NCI-H1930 (cell line): ENCODE data around the gene LTBR.
"Not testable (repeated sequence)": the region's sequence is repeated elsewhere in the genome, so short reads cannot be mapped to it uniquely, and the experiment has no call there.

Experiments used
- DNase-seq, 2 experiments: peaks; one replicate each; lab custom pipeline; 2025; lab: John Stamatoyannopoulos, UW

LTBR gene

DNA sequence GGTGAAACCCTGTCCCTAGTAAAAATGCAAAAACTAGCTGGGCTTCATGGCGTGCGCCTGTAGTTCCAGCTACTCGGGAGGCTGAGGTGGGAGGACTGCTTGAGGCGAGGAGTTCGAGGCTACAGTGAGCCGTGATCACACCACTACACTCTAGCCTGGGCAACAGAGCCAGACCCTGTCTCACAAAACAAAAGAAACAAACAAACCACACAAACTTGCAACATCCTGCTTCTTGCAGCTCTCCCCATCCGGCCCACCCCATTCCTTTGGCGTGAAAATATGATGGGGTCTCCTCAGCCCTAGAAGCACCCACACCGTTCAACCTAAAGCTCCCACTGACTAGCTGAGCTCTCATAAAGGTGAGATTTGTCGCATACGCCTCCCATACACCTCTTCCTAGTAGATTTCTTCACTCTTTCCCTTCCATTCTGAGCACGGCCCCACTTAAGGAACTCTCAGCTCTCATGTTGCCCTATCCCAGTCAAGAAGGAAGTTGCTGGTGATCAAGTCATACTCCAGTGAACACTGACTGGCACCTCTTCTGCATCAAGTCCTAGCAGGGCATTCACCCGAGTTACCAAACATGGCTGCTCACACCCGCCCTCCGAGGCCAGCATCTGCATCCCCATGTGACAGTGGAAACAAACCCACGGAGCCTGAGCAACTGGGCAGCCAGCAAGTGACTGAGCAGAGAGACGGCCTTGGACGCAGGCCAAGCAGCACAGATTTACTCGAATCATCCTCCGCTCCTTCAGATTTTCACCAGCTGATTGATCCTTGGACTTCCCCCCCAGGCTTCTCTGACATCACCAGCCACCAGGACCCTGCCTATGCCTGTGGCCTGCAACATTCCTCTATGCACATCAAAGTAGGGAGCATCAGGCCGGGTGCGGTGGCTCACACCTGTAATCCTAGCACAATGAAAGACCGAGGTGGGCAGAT is 41.9 kb downstream of the LTBR start:
- no peak for DNase-seq

DNA sequence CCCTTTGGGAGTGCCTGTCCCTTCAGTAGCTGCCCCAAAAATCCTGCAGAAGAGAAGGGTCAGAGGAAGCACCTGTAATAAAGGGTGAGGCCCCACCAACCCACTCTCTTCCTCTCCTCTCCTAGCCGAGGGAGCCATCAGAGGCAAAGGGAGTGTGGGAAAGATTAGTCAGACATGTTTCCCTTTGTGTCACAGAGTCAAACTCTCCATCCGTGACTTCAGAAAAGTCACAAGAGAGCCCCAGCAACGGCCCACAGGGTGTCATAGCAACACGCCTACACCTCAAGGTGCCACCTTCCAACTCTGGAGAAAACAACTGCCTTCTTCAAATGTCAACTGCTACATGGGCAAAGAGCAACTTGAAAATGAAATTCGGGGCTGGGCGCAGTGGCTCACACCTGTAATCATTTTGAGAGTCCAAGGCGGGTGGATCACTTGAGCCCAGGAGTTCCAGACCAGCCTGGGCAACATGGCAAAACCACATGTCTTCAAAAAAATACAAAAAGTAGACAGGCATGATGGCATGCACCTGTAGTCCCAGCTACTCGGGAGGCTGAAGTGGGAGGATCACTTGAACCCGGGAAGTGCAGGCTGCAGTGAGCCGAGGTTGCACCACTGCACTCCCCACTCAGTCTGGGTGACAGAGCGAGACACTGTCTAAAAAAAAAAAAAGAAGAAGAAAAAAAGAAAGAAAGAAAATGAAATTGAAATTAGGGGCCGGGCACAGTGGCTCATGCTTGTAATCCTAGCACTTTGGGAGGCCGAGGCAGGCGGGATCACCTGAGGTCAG is 43.1 kb downstream of the LTBR start:
- DNase-seq = no peak

DNA sequence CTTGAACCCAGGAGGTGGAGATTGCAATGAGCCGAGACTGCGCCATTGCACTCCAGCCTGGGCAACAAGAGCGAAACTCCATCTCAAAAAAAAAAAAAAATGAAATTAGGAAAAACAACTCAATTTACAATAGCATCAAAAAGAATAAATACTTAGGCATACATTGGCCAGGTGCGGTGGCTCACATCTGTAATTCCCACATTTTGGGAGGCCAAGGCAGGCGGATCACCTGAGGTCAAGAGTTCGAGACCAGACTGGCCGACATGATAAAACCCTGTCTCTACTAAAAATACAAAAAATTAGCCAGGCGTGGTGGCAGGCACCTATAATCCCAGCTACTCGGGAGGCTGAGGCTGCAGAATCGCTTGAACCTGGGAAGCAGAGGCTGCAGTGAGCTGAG is 43.8 kb downstream of the LTBR start:
- not testable (repeated sequence) for DNase-seq

DNA sequence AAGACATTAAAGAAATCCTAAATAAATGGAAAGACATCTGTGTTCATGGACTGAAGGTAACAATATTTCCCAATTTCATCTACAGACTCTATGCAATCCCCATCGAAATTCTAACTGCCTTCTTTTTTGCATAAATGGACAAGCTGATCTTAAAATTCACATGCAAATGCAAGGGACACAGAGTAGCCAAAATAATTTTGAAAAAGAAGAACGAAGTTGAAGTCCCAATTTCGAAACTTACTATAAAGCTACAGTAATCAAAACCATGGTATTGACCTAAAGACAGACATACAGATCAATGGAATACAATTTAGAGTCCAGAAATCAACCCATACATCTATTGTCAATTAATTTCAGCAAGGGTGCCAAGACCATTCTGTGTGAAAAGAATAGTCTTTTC is 44.4 kb downstream of the LTBR start:
- DNase-seq = no peak

DNA sequence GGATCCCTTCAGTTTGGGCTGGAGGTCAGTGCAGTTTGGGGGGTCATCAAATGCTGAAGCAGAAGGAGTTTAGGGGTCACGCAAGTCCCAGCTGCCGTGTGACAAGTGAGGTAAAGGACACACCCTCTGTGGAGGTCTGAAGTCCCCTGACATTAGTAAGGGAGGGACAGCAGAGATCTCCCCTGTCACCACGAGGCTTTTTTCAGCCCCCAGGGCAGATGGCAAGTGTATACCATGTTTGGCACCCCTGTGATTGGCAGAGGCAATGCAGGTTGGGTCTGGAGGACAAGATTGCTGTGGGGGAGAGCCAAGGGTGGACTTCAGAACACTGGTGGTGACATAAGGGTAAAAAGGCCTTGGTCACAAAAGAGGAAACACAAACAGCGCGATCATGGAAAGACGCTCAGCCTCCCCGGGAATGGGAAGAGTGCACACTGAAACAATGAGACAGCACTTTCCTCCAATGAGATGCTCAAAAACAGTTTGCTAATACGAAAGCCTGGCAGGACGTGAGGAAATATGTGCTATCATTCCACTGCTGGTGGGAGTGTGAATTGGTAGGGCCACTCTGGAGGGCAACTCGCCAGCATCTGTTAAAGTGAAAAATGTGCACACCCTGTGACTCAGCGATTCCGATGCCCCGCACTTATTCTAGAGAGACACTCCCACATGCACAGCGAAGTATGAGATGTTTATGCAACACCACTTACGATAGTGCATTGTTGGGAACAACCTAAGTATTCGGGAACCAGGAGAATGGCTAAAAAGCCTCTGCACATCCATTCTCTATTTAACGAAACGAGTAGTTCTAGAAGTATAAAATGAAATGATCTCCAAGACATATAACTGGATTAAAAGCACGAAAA is 46.4 kb downstream of the LTBR start:
- DNase-seq = no peak

DNA sequence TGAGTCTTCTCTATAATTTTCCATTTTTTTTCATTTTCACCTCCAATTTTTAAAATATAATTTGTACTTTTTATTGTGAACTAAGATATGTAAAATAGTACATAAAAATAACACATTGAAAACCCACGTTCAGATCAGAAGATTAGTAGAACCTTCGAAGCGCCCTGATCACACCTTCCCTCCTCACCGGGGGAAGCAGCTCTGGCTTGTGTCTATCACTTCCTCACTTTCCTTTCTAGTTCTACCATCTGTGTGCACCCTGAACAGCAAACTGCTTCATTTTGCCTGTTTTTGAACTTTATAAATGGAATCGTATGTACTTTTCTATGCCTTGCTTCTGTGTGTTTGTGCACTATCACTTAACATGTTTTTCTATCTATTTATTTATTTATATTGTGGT is 49.0 kb downstream of the LTBR start:
- no peak for DNase-seq

DNA sequence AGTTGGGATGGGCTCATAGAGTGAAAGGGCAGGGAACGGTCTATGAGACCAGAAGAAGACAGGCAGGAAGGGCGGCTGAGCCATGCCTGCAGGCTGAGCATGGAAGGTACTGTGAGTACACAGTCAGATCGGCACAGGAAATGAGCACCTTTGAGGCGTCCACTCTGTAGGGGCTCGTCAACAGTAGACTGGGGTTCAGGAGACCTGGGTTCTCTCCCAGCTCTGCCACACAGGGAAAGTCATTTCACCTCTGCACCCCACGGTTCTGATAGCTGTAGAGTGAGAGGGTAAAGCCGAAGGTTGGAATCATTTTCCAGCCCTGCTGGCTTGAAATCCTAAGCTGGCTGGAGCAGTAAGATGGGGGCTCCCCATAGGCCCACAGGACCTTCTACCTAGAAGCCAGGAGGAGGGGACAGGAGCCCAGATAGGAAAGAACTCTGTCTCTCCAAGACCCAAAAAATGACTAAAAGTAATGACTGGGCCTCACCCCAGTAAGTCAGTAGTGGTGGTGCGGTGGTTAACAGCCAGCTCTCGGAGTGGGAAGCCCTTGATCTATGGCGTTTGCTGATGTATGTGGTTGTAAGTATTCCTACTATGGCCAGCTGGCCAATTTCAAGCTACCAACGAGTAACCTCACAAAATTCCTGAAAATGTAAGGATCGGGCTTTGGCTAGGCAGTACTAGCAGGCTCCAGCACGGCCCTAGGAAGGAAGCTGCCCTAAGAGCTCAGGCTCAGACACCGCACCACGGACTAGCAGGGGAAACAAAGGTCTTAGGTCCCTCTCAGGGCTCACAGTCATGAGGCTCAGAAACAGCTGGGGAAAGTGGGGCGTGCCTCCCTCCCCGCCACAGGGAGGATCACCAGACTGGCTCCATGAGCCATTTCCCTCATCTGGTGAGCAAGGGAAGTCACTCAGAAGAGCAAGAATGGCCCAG is 50.5 kb downstream of the LTBR start:
- DNase-seq = no peak

DNA sequence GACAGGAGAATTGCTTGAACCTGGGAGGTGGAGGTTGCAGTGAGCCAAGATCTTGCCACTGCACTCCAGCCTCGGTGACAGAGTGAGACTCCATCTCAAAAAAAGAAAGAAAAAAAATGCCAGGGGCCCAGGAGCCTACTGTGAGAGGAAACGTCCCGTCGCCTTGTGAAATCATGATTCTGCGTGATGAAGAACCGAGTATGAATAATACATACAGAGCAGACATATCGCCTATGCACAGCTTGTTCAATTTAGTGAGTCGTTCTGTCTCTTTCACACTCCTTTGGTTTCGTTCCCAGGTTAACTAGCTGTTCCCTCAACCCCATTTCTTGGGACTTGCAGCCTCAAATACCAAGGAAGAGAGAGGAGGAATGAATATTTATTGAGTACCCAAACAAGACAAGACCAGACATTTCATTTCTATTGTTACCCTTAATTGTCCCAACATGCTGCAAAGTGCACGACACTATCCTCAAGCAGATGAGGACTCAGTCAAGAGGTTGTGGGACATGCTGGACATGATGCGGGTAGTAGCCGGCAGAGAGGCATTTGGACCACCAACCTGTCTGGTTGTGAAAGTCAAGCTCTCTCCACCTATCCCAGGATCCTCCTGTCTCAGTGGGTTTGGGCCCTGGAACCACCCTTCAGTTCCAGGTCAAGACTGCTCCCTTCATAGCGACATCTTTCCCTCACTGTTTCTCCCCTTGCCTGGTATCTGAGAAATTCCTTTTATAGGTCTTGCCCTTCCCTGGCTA is 52.2 kb downstream of the LTBR start:
- no peak for DNase-seq

DNA sequence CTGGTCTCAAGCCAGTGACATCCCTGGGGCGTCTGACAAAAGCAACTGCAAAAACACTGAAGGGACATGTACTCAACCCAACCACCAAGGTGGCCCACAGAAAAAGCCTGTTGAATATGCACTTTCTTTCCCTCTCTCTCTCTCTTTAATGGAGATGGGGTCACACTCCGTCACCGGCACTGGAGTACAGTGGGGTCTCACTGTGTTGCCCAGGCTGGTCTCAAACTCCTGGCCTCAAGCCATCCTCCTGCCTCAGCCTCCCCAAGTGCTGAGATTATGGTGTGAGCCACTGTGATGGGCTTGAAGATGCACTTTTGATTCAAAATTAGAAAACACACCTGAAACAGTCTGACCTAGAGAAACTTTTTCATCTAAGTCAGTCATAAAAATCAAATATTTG is 53.6 kb downstream of the LTBR start:
- DNase-seq = no peak

DNA sequence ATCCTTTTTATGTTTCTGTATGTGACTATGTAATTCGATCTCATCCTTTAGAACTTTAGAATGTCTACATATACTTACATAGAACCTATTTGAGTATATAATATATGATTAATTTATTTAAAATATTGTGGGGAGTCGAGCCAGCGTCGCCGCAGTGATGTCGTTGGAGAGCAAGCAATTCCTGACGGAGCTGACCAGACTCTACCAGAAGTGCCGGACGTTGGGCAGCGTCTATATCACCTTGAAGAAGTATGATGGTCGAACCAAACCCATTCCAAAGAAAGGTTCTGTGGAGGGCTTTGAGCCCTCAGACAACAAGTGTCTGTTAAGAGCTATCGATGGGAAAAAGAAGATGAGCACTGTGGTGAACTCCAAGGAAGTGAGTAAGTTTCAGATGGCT is 54.4 kb downstream of the LTBR start:
- no peak for DNase-seq

DNA sequence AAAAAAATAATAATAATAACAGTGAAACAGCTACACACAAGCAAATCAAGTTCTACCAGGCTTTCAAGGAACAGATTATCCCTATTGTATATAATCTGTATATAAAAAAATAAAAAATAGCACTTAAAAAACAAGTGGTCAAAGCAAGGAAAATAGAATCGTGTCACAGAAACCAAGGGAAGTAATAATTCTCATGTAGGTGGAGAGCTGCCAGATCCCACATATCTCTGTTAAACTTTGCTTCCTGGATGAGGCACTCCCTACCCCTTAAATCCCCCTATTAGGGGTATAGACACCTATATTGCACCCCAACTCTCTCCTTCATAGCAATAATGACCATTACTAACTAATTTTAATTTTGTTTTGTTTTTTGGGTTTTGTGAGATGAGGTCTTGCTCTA is 56.4 kb downstream of the LTBR start:
- DNase-seq = no peak
